HG02610 (cell line): Measurements from ENCODE around the gene C8G.

Experiments used
- ATAC-seq: cut with Tn5 transposase; IDR thresholded peaks from one replicate; pipeline ENCODE4 v1.9.1; 2021; ENCODE audit warnings: mild to moderate bottlenecking, moderate library complexity; ENCODE audit not compliant: unreplicated experiment

C8G gene

DNA sequence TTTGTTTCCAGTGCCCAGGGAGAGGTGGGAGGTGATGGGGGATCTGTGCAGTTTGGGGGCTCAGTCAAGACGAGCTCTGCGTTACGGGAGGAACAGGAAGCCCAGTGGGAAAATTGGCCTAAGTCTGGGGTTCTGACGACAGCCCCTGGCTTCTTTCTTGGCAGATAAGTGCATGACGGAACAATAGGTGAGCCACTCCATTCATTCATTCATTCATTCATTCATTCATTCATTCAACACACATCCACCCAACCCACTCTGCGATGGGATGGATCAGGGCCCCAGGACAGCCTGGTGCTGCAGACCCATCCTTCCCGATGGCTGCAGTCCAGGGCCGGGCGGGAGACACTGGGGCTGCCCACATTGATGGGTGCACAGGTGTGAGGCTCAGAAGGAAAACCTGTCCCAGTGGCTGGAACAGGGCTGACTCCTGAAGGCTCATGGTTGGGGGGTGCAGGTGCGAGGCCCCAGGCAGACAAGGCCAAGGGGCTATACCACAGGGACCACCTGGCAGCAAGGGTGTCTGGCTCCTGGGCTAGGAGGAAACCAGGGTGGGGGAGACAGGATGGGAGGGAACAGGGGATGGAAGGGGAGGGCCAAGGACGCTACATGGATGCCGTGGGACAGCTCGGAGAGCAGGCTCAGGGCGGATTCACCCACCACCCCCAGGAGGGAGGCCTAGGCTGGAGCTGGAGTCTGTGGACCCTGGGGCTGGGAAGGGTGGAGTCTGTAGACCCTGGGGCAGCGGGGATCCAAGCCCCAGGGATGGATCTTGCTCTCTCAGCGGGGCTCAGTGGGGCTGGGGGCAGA, 35.8 kb downstream of the C8G start:
- no peak for ATAC-seq

- no peak for ATAC-seq
Measured at GRCh38 chr9:136981588-136982231, 36.7 kb downstream of the C8G start.

GRCh38 chr9:136982232-136983051, 37.4 kb downstream of the C8G start, which contains the start of gene LCNL1:
Gene LCNL1 (plus strand): TSS chr9:136982993. CDS start chr9:136983587, 594 bp downstream.
- ATAC-seq, result no peak

- ATAC-seq, result no peak
Measured at GRCh38 chr9:136983167-136983566, 38.1 kb downstream of the C8G start.

GRCh38 chr9:136983656-136984314, 38.7 kb downstream of the C8G start:
- ATAC-seq, result no peak

DNA sequence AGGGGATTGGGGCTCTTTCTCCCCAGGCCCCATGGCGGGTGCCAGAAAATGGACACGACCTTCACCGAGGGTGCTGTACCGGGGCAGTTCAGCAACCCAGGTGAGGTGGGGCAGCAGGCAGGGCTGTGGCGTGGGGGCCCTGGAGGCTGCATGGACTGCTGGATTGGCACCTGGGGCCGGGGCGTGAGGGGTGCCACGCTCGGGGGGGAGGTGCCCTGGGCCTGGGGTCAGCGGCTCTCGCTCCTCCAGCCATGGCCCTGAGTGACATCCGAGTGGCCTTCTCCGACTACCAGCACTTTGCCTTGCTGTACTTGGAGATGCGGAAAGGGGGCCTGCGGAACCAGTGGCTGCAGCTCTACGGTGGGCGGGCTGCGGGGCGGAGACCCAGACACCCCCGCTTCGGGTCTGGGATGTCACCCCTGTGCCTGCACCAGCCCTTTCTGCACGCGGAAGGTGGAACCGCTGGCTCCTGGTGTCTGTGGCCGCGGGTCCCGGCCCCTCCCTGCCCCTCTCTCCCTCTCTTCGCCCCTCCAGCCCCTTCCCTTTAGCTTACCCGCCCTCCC, 39.5 kb downstream of the C8G start:
- no peak for ATAC-seq

DNA sequence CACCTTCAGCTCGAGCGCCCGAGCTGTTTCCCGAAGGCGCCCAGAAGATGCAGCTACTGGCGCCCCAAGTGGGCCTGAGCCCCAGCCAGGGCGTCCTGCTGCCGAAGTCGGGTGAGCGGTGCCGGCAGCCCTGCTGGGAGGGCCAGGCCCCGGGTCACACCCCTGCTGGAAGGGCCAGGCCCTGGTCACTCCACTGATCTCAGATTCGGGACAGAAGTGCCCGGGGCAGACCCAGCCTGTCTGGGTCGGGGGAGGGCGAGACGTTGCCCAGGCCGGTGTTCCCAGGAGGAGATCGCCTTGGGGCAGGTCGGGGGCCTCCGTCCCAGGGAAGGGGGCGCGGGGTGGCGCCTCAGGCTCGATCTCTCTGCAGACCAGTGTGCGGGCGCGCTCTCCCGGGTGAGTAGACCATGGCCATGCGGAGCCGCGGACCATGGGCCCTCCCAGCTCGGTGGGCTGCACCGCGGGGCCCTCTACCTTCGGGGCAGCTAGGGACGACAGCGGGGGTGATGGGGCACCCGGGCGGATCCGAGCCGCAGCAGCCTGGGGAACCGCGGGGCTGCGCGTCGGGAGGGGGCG, 40.1 kb downstream of the C8G start:
- no peak for ATAC-seq

DNA sequence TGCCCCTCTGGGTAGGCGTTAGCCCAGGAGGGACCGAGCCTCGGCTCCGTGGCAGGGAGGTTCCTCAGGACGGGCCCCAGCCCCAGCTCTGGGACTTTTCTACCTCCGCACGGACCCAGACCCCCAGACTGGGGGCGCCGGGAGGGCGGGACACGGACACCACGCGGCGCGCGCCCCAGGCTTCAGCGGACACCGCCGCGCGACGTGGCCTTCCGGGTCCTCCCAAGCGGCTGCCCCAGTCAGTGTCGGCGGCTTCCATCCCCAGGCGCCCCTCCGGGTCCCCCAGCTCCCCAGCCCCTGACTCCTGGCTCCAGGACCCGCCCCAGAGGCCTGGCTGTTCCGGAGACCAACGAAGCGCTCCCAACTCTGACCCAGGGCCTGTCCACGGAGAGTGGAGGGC, 40.8 kb downstream of the C8G start:
- no peak for ATAC-seq

- ATAC-seq, result no peak
Measured at GRCh38 chr9:136988872-136989271, 43.8 kb downstream of the C8G start.

- ATAC-seq, result no peak
Measured at GRCh38 chr9:136990242-136990911, 45.3 kb downstream of the C8G start.

DNA sequence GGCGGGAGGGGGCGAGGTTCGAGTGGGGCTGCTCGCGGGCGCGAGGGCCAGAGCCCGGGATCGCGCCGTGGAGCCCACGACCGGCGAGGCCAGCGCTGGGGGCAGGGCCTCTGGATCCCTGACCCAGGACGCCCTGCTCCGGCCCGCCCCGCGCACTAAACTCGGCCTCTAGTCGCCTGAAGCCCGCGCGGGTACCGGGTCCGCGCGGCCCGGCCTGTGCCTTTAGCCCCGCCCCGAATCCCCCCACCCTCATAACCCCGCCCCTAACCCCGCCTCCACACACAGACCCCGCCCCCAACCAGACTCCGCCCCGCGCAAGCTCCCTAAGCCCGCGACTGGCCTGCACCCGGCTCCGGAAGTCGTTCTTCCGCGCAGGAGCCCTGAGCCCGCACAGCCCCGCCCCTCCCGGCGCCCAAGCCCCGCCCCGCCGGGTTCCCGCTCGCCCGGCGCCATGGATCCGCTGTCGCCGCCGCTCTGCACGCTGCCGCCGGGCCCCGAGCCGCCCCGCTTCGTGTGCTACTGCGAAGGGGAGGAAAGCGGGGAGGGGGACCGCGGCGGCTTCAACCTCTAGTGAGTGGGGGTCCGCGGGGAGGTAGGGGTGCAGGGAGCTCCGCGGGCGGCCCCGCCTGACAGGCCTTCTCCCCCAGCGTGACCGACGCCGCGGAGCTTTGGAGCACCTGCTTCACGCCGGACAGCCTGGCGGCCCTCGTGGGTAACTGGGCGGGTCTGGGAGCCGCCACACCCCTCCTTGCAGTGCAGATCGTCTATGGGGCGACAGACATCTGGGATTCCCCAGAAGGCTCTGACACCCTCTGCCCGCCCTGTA, 47.2 kb downstream of the C8G start, which contains the start of gene PAXX:
PAXX (plus strand) TSS at position 430 of the 826 bp plus-strand sequence; CDS start at position 452, 22 bp downstream.
- ATAC-seq, result peak; percentile 68

GRCh38 chr9:136992819-136993369, 47.9 kb downstream of the C8G start:
- no peak for ATAC-seq

- no peak for ATAC-seq
Measured at GRCh38 chr9:136994180-136994887, 49.3 kb downstream of the C8G start.

DNA sequence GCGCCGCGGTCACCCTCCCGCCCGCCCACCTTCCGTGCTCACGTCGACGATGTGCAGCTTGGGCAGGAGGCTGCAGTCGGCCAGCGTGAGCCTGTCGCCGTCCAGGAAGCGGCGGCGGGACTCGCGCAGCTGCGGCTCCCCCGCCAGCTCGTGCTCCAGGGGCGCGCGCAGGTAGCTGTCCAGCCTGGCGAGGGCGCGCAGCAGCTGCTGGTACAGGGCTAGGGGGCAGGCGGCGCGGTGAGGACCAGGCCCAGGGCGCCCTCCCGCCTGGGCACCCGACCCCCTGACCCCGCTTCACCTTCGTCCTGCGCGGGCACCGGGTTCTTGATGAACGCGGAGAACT, 49.8 kb downstream of the C8G start:
- no peak for ATAC-seq

- no peak for ATAC-seq
Measured at GRCh38 chr9:136995362-136995761, 50.3 kb downstream of the C8G start.

GRCh38 chr9:136995772-136996311, 50.8 kb downstream of the C8G start:
- ATAC-seq, result no peak
